Stomach (tissue), 4 donors: Measurements from ENCODE around the gene ESCO1.

Experiments used
- POLR2AphosphoS5 ChIP-seq, 3 donors: sonication (generic); formaldehyde crosslinking; IDR thresholded peaks; one replicate each; pipeline ENCODE4 v1.6.1; 2016; ENCODE audit warnings: antibody characterized with exemption in 3 of 3
- TF ChIP-seq, protein P1 (sequence below), 7 experiments: fragments of 450-650 bp in 4 of 7; fragments of 200-600 bp in 3 of 7; sonication (generic) in 3 of 7; IDR thresholded peaks; one replicate each; pipeline ENCODE4 v1.5.1; 2016 to 2019; ENCODE audit warnings: antibody characterized with exemption in 7 of 7, control low read depth in 2 of 7, mild to moderate bottlenecking in 1 of 7

DNA sequence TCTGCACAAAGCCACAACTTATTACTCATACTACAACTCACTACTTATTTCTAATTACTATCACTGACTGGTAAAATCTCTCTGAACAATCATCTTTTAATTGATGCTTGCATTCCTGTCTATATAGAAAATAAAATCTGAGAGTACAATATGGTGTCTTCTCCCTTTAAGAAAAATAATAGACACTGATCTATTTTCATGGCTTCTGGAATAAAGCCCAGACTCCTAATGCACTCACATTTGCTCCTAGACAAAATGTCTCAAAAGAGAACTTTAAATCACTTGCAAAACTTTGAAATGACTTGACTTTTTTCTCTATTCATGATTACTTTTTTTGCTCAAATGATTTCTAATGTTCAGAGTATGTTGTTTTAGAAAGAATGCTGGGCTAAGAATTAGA is 28.7 kb downstream of the ESCO1 start:
- TF ChIP-seq, protein P1, sequence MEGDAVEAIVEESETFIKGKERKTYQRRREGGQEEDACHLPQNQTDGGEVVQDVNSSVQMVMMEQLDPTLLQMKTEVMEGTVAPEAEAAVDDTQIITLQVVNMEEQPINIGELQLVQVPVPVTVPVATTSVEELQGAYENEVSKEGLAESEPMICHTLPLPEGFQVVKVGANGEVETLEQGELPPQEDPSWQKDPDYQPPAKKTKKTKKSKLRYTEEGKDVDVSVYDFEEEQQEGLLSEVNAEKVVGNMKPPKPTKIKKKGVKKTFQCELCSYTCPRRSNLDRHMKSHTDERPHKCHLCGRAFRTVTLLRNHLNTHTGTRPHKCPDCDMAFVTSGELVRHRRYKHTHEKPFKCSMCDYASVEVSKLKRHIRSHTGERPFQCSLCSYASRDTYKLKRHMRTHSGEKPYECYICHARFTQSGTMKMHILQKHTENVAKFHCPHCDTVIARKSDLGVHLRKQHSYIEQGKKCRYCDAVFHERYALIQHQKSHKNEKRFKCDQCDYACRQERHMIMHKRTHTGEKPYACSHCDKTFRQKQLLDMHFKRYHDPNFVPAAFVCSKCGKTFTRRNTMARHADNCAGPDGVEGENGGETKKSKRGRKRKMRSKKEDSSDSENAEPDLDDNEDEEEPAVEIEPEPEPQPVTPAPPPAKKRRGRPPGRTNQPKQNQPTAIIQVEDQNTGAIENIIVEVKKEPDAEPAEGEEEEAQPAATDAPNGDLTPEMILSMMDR (IDR thresholded peaks at IDR 0.05): no peak
- TF ChIP-seq POLR2AphosphoS5 (IDR thresholded peaks at IDR 0.05): no peak
